HepG2 (cell line): ENCODE results near the gene ACAP3. TPM values are rescaled to one million over a fixed set of nuclear protein-coding genes. Genes with fewer than 3 reads are reported as not detected.
A peak's percentile ranks its signal among the peaks of the same experiment; 100 is the strongest.

ENCODE experiments used
- ATAC-seq: fragments of 200-7000 bp; cut with Tn5 transposase; 3 replicates; pipeline ENCODE4 v1.9.1; 2020; ENCODE audit warnings: mild to moderate bottlenecking, moderate library complexity
- BruUV-seq: library from RNA; stranded (reverse); fragments of 400-500 nt; replicated peaks from 2 replicates; lab custom pipeline; 2021; lab: Mats Ljungman, UMichigan
- CTCF ChIA-PET: fragments of 300-600 bp; formaldehyde crosslinking; extraction: SDS; loops from one replicate; lab custom pipeline; 2021; ENCODE audit warnings: low total read pairs, inconsistent platforms, low intra/inter-chr PET ratio; lab: Yijun Ruan, JAX
- POLR2A ChIA-PET: fragments of 350-600 bp; sonication (Branson Sonifier 250); formaldehyde crosslinking; loops from one replicate; lab custom pipeline; 2020; ENCODE audit warnings: antibody characterized with exemption, inconsistent platforms; lab: Yijun Ruan, JAX
- DNase-seq: peaks from one replicate; pipeline ENCODE4 v3.0.0-alpha.2; 2015; ENCODE audit warnings: low spot score
- FAIRE-seq: peaks from 3 replicates; lab custom pipeline; 2011; peaks lifted over from hg19 to GRCh38; lab: Jason Lieb, UNC
- H2AFZ ChIP-seq: one replicate; pipeline ENCODE4 v1.6.1; 2011; ENCODE audit warnings: low read length, inconsistent platforms
- H3K27ac ChIP-seq: fragments of 300-600 bp; 3 replicates; pipeline ENCODE4 v1.8.0; 2011; ENCODE audit warnings: mixed run types, mild to moderate bottlenecking, mixed read lengths, low read length, inconsistent platforms; ENCODE audit not compliant: insufficient read depth; ENCODE audit errors: extremely low read length
- H3K27me3 ChIP-seq, 2 experiments: fragments of 200-600 bp in 1 of 2; 2 replicates in 1 of 2; 3 replicates in 1 of 2; pipeline versions ENCODE4 v1.6.0 to v1.8.0; 2011; ENCODE audit warnings: low read length in 2 of 2, mild to moderate bottlenecking in 2 of 2, moderate library complexity in 2 of 2, inconsistent platforms in 1 of 2; ENCODE audit not compliant: insufficient read depth in 2 of 2, control insufficient read depth in 1 of 2
- H3K36me3 ChIP-seq, 2 experiments: fragments of 200-600 bp in 1 of 2; replicated peaks in 1 of 2; 2 replicates in 1 of 2; 3 replicates in 1 of 2; pipeline versions ENCODE4 v1.5.1 to v1.8.0; 2011; ENCODE audit warnings: low read length in 2 of 2, inconsistent platforms in 1 of 2; ENCODE audit not compliant: insufficient read depth in 2 of 2, control insufficient read depth in 1 of 2
- H3K4me1 ChIP-seq: 2 replicates; pipeline ENCODE4 v1.5.1; 2012; ENCODE audit warnings: low read length, inconsistent platforms; ENCODE audit not compliant: insufficient read depth
- H3K4me2 ChIP-seq: 2 replicates; pipeline ENCODE4 v1.6.0; 2011; ENCODE audit warnings: low read depth, low read length, inconsistent platforms
- H3K4me3 ChIP-seq, 3 experiments: fragments of 200-600 bp in 1 of 3; sonication (generic), shearing (Covaris generic) in 1 of 3; replicated peaks in 1 of 3; 2 replicates each; pipeline ENCODE4 v1.5.1; 2011 to 2016; ENCODE audit warnings: low read length in 3 of 3, inconsistent platforms in 2 of 3, low read depth in 2 of 3, mild to moderate bottlenecking in 2 of 3, control low read depth in 1 of 3, mixed read lengths in 1 of 3; ENCODE audit not compliant: insufficient read depth in 1 of 3
- H3K79me2 ChIP-seq: one replicate; pipeline ENCODE4 v1.6.1; 2011; ENCODE audit warnings: low read length, inconsistent platforms; ENCODE audit not compliant: insufficient read depth
- H3K9ac ChIP-seq: 2 replicates; pipeline ENCODE4 v1.6.0; 2011; ENCODE audit warnings: mild to moderate bottlenecking, low read depth, low read length, inconsistent platforms; ENCODE audit not compliant: insufficient read depth
- H3K9me3 ChIP-seq: 2 replicates; pipeline ENCODE4 v1.5.1; 2012; ENCODE audit warnings: mild to moderate bottlenecking, low read length
- H4K20me1 ChIP-seq: 2 replicates; pipeline ENCODE4 v1.6.0; 2011; ENCODE audit warnings: inconsistent platforms, mild to moderate bottlenecking, low read length, moderate library complexity; ENCODE audit not compliant: insufficient read depth
- PBX2 ChIP-seq: IDR thresholded peaks from 2 replicates; pipeline ENCODE4 v1.6.1; 2016; ENCODE audit warnings: control low read depth
- SNAI1 ChIP-seq: sonication (generic); formaldehyde crosslinking; IDR thresholded peaks from 2 replicates; pipeline ENCODE4 v1.5.0; 2020; ENCODE audit warnings: mild to moderate bottlenecking, missing genetic modification reagents, borderline replicate concordance
- SNAPC2 ChIP-seq: sonication (generic); formaldehyde crosslinking; IDR thresholded peaks from 2 replicates; pipeline ENCODE4 v1.8.1; 2022; ENCODE audit warnings: mild to moderate bottlenecking, missing genetic modification reagents
- TAF1 ChIP-seq: sonication (generic); formaldehyde crosslinking; IDR thresholded peaks from 2 replicates; pipeline ENCODE4 v1.4.0; 2020; ENCODE audit warnings: missing genetic modification reagents
- TBL1XR1 ChIP-seq: fragments of 150-350 bp; IDR thresholded peaks from 2 replicates; pipeline ENCODE4 v1.6.1; 2014; ENCODE audit warnings: borderline replicate concordance, low read length; ENCODE audit not compliant: partially characterized antibody
- ZBTB21 ChIP-seq: sonication (generic); formaldehyde crosslinking; IDR thresholded peaks from 2 replicates; pipeline ENCODE4 v1.4.0; 2020; ENCODE audit warnings: missing genetic modification reagents
- ZNF225 ChIP-seq: sonication (generic); formaldehyde crosslinking; IDR thresholded peaks from 2 replicates; pipeline ENCODE4 v1.4.0; 2020; ENCODE audit warnings: mild to moderate bottlenecking, missing genetic modification reagents
- ZNF879 ChIP-seq: sonication (generic); formaldehyde crosslinking; IDR thresholded peaks from 2 replicates; pipeline ENCODE4 v1.8.1; 2023; ENCODE audit warnings: missing genetic modification reagents
- WGBS: methylation state at CpG from one replicate; pipeline ENCODE4 v1.1.6; 2017; ENCODE audit warnings: low lambda C conversion rate; 5-methylcytosine and 5-hydroxymethylcytosine counted together
- in situ Hi-C: cut with HindIII; loops from 2 replicates; pipeline ENCODE4 v1.10.0; 2017; ENCODE audit warnings: low pct_unique_long_range_greater_than_20kb; ENCODE audit not compliant: extremely low pct_ligation_motif_present
- intact Hi-C: fragments of 100-400 bp; cut with micrococcal nuclease; formaldehyde crosslinking; loops from one replicate; pipeline ENCODE4 v1.10.0; 2022; ENCODE audit not compliant: unreplicated experiment
- polyA plus RNA-seq, 8 experiments: library from polyadenylated mRNA; depleted of rRNA in 3 of 8; stranded (reverse) in 7 of 8; unstranded in 1 of 8; fragments of >200 nt; fragmentation: Illumina TruSeq in 4 of 8; extraction: Trizol in 4 of 8; gene quantifications; 2 replicates each; pipeline versions ENCODE4 v1.2.1 to v1.2.3, GENCODE V29; 2011 to 2016; ENCODE audit warnings: low read depth in 4 of 8, missing spikeins in 1 of 8, mixed read lengths in 1 of 8; ENCODE audit not compliant: insufficient read depth in 1 of 8
- total RNA-seq, 5 experiments: library from RNA; depleted of rRNA; stranded (reverse); fragments of >200 nt; fragmentation: Illumina TruSeq; extraction: Trizol; gene quantifications; 2 replicates each; pipeline ENCODE4 v1.2.3, GENCODE V29; 2016; ENCODE audit warnings: low read depth in 1 of 5

ACAP3 gene
- total and polyA plus RNA-seq, 2 of the 13 experiments (the other 11 are each of a cell fraction or from before 2014, with no cell fraction given): 29.4 to 50.8 TPM

GRCh38 chr1:1335792-1336248, 28.1 kb upstream of the ACAP3 start:
- Histone ChIP-seq H3K36me3 (peaks cover 9 to 16% of the 10 kb centered on the region in 2 experiments), H3K79me2 (no peaks in the 10 kb centered on the region), H3K9ac (no peak overlapping the region), H3K4me2 (no peak overlapping the region), H3K4me3 (no peak overlapping the region), H3K27me3 (0 out of 5 replicates have a peak, but pooled peaks cover 0 to 4% of the 10 kb centered on the region in 2 experiments), H2AFZ (no peak overlapping the region), H3K9me3 (no peaks in the 10 kb centered on the region), H3K4me1 (peaks cover 13% of the 10 kb centered on the region), H3K27ac (no peak overlapping the region), H4K20me1 (peaks cover 7% of the 10 kb centered on the region; the same call in 1 of the 2 replicates)
- ChIA-PET POLR2A (interaction anchor here (0.9 to 3.9 kb wide), 4 partner anchors 10 to 39 kb away, joined by 3 to 12 read pairs (median 4); partner anchors contain the start of genes AURKAIP1 and DVL1), CTCF (no interaction called here)
- intact Hi-C loops: no loop called here
- no peak for FAIRE-seq
- in situ Hi-C loops: no loop called here
- no peak for DNase-seq
- TF ChIP-seq ZBTB21 (CRISPR knock-in tag) (no peak), ZNF225 (CRISPR knock-in tag) (no peak), ZNF879 (no peak), SNAI1 (no peak), TAF1 (CRISPR knock-in tag) (0 out of 2 replicates have a peak, but pooled peaks have one; percentile 4), TBL1XR1 (no peak), SNAPC2 (CRISPR knock-in tag) (no peak), PBX2 (no peak)
- no peak for ATAC-seq
- 93% methylated on average over 2 of the region's 21 CpGs for WGBS
- TSS peak; percentile 28 for BruUV-seq
